Measurements from ENCODE around the gene ICOS. TPM values are rescaled to one million over a fixed set of nuclear protein-coding genes. Genes with fewer than 3 reads are reported as not detected.

Gene ICOS, protein sequence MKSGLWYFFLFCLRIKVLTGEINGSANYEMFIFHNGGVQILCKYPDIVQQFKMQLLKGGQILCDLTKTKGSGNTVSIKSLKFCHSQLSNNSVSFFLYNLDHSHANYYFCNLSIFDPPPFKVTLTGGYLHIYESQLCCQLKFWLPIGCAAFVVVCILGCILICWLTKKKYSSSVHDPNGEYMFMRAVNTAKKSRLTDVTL
- not detected for total RNA-seq

DNA sequence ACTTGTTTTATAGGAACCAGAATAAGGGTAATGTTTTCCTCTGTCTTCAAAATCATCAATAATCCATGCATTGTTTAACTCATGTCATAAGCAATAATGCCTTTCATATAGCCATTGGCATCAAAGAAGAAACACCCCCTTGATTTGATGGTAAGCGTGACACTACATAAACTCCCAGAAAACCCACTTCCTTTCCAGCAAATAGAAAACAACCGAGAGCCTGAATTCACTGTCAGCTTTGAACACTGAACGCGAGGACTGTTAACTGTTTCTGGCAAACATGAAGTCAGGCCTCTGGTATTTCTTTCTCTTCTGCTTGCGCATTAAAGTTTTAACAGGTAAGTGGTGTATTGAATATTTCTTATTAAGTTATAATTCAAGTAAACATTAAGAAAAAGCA is at the start of gene ICOS:
ICOS (plus strand) TSS at position 229 of the 400 bp plus-strand sequence; CDS start at position 281, 52 bp downstream.
- DNase-seq (ENCODE audit: low spot score), result no peak
- Histone ChIP-seq H3K36me3 (no peaks in the 10 kb centered on the region), H3K27me3 (no peaks in the 10 kb centered on the region), H3K27ac (no peak within 1 kb of the TSS), H3K9me3 (no peaks in the 10 kb centered on the region), H3K4me1 (no peaks in the 10 kb centered on the region), H3K4me3 (no peak within 1 kb of the TSS)
- TF ChIP-seq, protein P1, sequence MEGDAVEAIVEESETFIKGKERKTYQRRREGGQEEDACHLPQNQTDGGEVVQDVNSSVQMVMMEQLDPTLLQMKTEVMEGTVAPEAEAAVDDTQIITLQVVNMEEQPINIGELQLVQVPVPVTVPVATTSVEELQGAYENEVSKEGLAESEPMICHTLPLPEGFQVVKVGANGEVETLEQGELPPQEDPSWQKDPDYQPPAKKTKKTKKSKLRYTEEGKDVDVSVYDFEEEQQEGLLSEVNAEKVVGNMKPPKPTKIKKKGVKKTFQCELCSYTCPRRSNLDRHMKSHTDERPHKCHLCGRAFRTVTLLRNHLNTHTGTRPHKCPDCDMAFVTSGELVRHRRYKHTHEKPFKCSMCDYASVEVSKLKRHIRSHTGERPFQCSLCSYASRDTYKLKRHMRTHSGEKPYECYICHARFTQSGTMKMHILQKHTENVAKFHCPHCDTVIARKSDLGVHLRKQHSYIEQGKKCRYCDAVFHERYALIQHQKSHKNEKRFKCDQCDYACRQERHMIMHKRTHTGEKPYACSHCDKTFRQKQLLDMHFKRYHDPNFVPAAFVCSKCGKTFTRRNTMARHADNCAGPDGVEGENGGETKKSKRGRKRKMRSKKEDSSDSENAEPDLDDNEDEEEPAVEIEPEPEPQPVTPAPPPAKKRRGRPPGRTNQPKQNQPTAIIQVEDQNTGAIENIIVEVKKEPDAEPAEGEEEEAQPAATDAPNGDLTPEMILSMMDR (IDR thresholded peaks at IDR 0.05), result no peak

DNA sequence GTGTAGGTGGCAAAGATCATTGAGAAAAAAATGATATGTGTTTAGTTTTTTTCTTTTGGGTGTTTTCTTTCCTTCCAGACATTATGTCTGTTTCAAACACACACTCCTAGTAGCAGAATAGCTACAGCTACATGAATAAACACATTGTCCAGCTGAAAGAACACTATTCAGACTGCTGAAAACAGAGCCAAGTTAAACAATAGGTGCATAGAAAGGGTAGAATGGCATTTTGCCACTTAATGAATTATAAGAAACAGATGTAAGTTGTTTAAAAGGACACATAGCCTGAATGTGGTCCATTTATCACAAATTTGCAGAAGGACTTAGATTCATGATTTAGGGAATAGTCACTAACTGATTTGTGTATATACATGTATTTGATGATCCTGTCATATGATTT is 48.9 kb upstream of the ICOS start:
- TF ChIP-seq, protein P1 (IDR thresholded peaks at IDR 0.05), result no peak
- no peaks in the 10 kb centered on the region for H3K27me3 ChIP-seq
- H3K27ac ChIP-seq, result no peak overlapping the region
- no peaks in the 10 kb centered on the region for H3K4me1 ChIP-seq
- no peaks in the 10 kb centered on the region for H3K9me3 ChIP-seq
- no peak for DNase-seq (ENCODE audit: low spot score)
- H3K4me3 ChIP-seq, result no peak overlapping the region
- no peaks in the 10 kb centered on the region for H3K36me3 ChIP-seq

DNA sequence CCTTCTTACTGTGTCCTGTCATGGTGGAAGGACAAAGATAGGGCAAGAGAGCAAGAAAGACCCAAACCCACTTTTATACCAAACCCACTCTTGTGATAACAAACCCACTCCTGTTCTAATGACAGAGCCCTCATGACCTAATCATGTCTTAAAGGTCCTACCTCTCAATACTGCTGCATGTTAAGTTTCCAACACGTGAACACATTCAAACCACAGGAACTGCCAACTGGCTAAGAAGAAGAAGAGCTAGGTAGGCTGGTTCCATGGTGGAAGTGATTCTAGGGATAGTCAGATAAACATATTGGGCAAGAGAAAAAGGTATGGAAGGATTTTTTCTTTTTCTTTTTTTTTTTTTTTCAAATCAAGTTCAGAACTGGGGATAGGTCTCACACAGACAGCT is 47.0 kb upstream of the ICOS start:
- Histone ChIP-seq H3K27ac (no peak overlapping the region), H3K9me3 (no peaks in the 10 kb centered on the region), H3K4me1 (no peaks in the 10 kb centered on the region), H3K4me3 (no peak overlapping the region), H3K27me3 (no peaks in the 10 kb centered on the region), H3K36me3 (no peaks in the 10 kb centered on the region)
- TF ChIP-seq, protein P1 (IDR thresholded peaks at IDR 0.05), result no peak
- DNase-seq (ENCODE audit: low spot score), result no peak

DNA sequence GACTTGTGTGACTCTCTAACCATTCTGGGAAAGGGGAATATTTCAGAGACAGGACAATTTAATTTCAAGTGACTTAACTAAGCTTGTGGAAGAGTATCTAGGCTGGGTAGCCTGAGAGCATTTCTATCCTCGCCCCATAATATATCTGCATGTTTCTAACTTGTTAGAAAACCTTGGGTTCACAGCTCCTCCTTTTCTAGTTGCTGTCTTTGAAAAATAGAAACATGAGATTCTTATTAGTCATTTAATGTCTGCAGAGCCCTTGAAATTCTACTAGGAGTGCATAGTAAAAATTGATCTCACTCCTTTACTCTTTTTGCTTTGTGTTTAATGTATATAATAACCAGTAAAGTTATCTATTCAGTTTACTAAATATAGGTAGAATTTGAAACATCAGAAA is 46.6 kb upstream of the ICOS start:
- TF ChIP-seq, protein P1 (IDR thresholded peaks at IDR 0.05), result no peak
- no peaks in the 10 kb centered on the region for H3K4me1 ChIP-seq
- no peaks in the 10 kb centered on the region for H3K9me3 ChIP-seq

DNA sequence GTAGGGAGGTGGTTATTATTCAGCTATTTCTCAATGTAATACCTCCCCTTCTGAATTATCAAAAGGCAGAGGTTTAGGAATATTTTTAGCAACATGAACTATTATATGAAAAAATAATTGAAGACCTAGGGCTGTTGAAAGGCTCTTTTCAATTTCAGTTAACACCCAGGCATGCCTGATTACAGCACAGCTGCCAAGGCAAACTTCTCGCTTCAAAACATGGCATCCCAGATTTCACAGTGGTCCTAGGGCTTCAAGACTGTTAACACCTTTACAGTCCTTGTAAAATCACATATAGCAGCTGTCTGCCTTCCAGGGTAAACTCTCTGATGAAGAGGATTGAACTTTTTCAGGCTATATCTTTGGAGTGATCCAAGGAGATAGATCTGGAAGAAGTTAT is 45.8 kb upstream of the ICOS start:
- Histone ChIP-seq H3K4me1 (no peaks in the 10 kb centered on the region), H3K36me3 (no peaks in the 10 kb centered on the region), H3K9me3 (no peaks in the 10 kb centered on the region), H3K27me3 (no peaks in the 10 kb centered on the region), H3K4me3 (no peak overlapping the region), H3K27ac (no peak overlapping the region)
- TF ChIP-seq, protein P1 (IDR thresholded peaks at IDR 0.05), result no peak
- DNase-seq (ENCODE audit: low spot score), result no peak

More for the DNA sequence above, 46.6 kb upstream of the ICOS start:
- Histone ChIP-seq H3K27me3 (no peaks in the 10 kb centered on the region), H3K27ac (no peak overlapping the region), H3K4me3 (no peak overlapping the region), H3K36me3 (no peaks in the 10 kb centered on the region)
- DNase-seq (ENCODE audit: low spot score), result no peak

DNA sequence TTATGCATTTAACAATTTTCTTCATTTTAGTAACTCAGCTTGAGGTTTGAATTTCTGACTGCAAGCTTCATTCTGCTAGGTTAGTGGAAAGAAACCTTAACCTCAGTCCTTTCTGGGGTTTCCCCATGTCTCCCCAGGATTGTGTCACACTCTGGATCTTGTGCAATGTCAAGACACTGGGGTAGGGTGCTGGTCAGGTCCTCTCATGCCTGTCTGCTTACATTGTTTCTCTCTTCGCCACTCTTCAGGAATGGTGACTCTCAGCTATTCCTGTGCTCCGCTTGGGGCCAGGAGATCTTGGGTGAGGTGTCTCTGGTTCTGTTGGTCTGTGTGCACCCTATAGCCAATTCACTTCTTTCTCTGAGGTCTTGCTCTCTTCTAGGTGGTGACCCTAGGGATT is 45.1 kb upstream of the ICOS start:
- Histone ChIP-seq H3K27ac (no peak overlapping the region), H3K9me3 (no peaks in the 10 kb centered on the region), H3K4me1 (no peaks in the 10 kb centered on the region), H3K27me3 (no peaks in the 10 kb centered on the region), H3K4me3 (no peak overlapping the region), H3K36me3 (no peaks in the 10 kb centered on the region)
- TF ChIP-seq, protein P1 (IDR thresholded peaks at IDR 0.05), result no peak
- DNase-seq (ENCODE audit: low spot score), result no peak

Measured in right atrium auricular region (tissue), 2 donors.